ENCODE results near the gene NAGK.
"Not testable (repeated sequence)": the region's sequence is repeated elsewhere in the genome, so short reads cannot be mapped to it uniquely, and the experiment has no call there.

The NAGK gene

DNA sequence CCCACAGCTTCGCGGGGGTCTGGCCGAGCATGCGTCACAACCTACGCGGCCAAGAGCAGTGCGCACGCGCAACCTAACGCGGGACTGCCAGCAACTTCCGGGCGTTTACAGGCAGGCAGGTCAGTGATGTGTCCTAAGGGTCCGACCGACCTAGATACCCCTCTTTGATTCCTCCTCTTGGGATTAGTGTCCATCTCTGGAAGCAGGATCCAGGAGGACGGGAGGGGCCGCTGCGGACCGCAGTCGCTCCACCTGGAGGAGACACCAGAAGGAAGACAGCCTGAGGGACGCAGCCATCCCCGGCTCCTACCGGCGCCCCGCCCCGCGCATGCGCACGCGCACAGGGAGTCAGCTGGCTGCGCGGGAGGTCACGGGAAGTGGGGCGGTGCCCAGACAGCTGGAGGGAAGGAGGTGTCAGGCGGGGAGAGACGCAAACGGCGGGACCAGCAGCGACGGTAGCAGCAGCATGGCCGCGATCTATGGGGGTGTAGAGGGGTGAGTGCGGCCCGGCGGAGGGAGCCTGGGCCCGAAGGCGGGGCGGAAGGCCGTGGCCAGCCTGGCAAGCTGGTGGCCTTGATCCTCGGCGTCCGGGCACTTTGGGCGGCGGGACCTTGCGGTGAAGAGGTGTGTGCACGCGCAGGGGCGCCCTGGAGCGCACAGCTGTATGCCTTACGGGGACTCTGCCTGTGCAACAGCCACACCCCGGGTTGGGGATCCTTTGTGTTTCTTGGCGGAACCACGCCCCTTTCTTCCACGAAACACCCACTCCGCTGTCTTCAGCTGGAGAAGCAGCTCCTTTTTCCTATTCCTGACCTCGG is at the start of gene NAGK:
TSS of gene NAGK (plus strand) at position 431 of the 818 bp plus-strand sequence. CDS start at position 467, 36 bp downstream.
- peak; percentile 95 to 97 for DNase-seq

DNA sequence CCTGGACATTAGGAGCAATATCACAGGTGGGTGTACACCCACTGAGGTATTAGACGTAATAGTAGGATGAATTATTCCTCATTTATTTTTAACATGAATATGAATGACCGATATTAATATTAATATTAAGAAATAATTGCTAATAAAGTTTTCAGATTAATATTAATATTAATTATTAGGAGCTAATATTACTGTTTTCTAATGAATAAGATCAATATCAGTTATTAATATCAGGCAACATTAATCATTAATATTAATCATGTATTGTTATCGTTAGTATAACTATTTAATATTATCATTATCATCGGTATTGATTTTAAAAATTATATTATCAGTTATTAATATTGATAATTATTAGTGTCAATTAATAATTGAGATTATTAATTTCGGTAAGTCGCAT is 48.5 kb upstream of the NAGK start:
- DNase-seq = not testable (repeated sequence)

DNA sequence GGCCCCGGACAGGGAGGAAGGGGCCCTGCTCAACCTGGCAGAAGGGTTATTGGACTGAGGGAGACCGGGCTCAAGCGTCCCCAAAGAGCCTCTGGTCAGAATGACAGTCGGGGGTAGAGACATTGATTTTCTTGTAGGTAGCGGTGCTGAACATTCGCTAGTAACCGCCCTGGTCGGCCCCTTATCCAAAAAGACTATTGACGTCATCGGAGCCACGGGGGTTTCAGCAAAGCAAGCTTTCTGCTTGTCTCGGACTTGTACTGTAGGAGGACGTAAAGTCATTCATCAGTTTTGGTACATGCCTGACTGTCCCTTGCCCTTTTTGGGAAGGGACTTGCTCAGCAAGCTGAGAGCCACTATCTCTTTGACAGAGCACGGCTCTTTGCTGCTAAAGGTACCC is 47.1 kb upstream of the NAGK start:
- not testable (repeated sequence) for DNase-seq

DNA sequence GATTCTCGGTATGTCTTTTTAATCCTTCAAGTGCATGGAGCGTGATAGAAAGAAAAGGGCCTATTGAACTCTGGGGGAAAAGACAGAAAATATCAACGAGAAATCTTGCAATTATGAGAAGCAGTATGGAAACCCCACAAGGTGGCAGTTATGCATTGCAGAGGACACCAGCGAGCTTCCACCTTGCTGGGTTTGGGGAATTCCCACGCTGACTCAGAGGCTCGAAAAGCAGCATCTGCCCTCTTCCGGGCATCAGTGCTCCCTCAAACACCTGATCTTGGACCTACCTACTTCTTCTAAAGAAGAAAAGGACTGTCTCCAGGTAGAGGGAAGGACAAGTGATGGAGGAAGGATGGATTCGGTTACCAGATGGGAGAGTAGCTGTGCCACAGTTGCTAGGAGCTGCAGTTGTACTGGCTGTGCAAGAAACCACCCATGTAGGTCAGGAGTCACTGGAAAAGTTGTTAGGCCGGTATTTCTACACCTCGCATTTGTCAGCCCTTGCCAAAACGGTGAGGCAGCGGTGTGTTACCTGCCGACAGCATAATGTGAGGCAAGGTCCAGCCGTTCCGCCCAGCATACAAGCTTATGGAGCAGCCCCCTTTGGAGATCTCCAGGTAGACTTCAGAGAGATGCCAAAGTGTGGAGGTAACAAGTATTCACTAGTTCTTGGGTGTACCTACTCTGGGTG is 44.8 kb upstream of the NAGK start:
- DNase-seq = peak; percentile 76

DNA sequence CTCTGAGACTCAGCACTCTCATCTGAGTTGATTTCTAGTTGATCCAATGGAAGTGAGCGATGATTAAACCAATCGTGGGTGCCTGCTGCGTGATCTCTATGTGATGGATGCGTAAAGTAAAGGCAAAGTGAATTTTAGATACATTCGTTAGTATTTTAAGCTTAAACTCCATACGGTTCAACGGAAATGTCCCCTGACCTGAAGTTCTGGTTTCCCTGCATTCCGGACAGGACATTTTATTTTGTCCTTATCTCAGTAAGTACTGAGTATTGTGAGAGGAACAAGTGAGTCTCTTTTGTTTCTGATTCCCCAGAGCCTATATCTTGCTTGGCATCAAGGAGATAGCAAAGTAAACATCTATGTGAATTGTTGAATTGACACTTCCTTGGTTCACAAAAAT is 32.2 kb upstream of the NAGK start:
- not testable (repeated sequence) for DNase-seq

DNA sequence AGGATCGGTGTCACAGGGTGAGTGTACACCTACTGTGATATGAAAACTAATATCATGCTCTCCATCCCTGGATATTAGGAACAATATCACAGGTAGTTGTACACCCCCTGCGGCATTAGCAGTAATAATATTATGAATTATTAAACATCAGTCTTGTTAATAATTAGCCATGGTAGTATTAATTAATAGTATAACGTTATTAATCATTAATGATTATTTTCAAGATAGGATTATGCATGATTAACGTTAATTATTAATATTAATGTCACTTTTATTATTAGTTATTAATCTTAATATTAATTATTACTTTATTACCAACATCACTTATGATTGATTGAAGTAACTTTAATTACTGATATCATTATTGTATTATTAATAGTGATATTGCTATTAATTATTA is 26.2 kb upstream of the NAGK start:
- no peak for DNase-seq

DNA sequence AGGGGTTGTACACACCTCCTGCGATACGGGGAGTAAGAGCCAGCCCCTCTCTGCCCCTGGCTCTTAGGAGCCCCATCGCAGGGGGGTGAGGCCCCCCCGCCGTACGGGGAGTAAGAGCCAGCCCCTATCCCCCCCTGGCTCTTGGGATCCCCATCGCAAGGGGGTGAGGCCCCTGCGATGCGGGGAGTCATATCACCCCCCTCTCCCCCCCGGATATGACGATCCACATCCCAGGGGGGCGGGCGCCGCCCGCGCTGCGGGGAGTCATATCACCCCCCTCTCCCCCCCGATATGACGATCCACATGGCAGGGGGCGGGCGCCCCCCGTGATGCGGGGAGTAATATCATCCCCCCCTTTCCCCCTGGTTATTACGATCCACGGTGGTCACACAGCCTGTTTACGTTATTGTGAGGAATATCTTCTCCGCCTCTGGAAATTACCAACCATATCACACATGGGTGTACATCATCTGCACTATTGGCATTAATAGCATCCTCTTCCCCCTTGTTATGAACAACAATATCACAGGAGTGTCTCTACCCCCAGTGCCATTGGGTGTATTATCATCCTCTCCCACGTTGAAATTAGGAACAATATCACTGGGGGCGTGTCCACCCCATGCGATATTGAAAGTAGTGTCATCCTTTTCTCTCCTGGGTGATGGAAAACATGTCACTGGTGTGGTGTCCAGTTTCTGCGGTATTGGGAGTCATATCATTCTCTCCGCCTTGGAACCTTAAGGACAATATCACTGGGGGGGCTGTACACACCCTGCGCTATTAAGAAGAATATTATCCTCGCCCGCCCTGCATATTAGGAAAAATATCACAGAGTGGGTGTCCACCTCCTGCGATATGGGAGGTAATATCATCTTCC is 24.7 kb upstream of the NAGK start:
- DNase-seq = no peak

DNA sequence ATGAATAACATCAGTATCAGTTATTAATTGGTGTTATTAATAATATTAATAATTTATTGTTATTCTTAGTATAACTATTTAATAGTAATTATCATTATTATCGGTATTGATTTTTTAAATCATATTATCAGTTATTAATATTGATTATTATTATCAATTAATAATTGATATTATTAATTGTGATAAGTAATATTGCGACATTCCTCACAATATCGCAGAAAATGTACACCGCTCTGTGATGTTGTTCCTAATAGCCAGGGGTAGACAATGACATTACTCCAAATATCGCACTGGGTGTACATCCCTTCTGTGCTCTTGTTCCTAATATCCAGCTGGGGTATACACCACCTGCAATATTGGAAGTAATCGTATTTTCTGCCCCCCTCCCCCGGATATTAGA is 23.3 kb upstream of the NAGK start:
- no peak for DNase-seq

DNA sequence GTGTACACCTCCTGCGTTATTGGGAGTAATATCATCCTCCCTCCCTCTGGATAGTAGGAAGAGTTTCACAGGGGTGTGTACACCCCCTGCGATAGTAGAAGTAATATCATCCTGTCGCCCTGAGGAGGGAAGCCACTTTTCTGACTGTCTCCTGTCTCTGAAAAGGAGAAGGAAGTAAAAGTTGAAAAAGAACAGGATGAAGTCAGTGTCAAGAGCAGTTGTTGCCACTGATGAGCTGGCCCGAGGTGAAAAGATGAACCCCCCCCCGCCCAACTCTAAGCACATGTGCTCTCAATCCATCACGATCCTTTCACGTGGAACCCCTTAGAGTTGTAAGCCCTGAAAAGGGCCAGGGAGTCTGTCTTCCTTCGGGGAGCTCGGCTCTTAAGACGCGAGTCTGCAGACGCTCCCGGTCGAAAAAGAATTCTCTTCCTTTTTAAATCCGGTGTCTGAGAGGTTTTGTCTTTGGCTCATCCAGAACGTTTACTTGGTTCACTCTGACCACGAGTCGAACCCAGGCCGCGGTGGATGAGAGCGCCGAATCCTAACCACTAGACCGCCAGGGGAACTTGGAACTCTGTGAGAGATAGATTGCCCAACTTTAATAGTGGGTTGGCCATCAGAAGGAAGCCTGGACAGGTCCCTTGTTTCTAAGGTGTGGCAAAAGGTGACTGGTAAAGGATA is 22.4 kb upstream of the NAGK start:
- no peak for DNase-seq

DNA sequence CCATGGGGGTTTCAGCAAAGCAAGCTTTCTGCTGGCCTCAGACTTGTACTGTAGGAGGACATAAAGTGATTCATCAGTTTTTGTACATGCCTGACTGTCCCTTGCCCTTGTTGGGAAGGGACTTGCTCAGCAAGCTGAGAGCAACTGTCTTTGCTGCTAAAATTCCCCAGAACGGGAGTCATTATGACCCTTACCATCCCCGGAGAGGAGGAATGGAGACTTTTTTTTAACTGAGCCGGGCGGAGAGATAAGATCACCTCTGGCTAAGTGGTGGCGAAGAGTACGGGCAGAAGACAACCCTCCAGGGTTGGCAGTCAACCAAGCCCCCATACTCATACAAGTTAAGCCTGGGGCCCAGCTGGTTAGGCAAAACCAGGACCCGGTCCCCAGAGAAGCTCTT is 20.4 kb upstream of the NAGK start:
- DNase-seq = no peak

DNA sequence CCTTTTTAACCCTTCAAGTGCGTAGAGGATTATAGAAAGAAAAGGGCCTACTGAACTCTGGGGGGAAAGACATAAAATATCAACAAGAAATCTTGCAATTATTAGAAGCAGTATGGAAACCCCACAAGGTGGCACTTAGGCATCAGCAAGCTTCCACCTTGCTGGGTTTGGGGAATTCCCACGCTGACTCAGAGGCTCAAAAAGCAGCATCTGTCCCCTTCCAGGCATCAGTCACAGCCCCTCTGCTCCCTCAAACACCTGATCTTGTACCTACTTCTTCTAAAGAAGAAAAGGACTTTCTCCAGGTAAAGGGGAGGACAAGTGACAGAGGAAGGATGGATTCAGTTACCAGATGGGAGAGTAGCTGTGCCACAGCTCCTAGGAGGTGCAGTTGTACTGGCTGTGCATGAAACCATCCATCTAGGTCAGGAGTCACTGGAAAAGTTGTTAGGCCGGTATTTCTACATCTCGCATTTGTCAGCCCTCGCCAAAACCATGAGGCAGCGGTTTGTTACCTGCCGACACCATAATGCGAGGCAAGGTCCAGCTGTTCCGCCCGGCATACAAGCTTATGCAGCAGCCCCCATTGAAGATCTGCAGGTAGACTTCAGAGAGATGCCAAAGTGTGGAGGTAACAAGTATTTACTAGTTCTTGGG is 18.6 kb upstream of the NAGK start:
- DNase-seq = peak; percentile 57 to 66

DNA sequence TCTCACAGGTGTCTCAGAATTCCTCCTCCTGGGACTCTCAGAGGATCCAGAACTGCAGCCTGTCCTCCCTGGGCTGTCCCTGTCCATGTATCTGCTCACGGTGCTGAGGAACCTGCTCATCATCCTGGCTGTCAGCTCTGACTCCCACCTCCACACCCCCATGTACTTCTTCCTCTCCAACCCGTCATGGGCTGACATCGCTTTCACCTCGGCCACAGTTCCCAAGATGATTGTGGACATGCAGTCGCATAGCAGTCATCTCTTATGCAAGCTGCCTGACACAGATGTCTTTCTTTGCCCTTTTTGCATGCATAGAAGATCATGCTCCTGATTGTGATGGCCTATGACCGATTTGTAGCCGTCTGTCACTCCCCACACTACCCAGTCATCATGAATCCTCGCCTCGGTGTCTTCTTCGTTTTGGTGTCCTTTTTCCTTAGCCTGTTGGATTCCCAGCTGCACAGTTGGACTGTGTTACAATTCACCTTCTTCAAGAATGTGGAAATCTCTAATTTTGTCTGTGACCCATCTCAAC is 13.2 kb upstream of the NAGK start:
- DNase-seq = not testable (repeated sequence)

DNA sequence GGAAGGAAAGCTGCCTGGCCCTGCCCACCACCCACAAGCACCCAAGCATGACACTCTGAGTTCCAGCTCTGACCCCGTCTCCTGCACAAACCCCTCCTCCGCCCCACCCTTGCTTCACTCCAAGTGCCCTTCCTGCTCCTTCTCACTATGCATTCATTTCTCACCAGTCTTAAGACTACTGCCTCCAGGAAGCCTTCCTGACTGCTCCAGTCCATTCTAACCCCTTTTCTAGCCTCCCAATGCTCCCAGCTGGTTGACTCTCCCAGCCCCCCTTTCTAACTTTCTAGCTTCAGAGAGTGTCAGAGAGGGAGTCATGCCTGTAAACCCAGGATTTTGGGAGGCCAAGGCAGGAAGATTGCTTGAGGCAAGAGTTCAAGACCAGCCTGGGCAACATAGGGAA is 8.2 kb upstream of the NAGK start:
- no peak for DNase-seq

DNA sequence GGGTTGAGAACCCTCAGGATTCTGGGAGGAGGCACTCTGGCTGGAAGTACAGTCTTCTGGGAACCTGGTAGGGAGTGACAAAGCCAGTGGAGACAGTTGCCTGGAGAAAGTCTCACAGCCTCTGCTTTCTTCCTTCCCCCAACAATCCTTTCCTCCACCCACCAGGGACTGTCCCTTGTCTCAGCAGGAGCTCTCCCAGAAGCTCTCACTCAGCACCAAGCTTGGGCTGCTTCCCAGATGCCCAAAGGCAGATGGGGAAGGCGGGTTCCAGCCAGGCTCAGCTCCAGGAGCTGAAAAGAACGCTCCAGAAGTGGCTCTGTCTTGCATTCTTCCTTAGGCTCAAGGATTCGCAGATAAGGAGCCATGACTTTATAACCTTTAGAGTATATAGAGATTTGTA is 7.6 kb upstream of the NAGK start:
- no peak for DNase-seq

DNA sequence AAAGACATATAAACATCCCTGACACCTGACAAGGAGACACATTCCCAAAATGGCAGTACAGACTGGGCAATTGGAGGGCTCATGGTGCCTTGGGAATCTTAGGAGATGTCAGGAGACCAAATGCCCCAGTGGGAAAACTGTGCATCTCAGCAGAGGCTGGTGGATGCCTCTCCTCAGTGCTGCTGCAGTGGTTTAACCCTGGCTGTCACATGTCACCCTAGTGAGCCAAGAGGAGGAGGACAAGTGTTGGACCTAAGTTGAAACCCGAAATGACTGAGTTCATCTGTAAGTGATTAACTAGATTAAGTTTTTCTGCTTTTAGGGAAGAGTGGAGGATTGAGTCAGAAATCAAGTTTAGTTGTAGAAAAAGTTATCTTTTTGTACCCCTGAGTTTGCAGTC is 5.2 kb upstream of the NAGK start:
- no peak for DNase-seq

DNA sequence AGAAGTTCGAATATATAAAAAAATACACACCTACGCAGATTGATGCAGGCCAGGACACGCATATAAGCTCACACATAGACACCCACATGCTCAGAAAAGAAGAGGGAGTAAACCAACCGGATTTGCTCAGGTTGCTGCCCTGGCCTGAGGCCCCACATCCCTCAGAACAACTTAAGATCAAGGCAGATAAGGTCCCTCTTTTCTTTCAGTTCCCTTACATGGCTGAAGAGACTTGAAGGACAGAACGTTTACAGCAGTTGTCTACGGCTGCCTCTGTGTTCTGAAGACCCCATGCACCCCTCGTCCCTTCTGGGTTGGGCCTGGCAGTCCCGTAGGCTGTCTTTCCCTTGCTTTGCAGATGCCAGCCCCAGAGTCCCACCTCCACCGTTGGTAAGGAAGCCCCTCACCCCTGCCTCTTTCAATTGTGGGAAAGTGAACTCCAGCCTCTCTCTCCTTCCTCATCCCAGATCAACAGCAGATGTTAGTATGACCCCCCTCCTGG is 4.3 kb upstream of the NAGK start:
- no peak for DNase-seq

DNA sequence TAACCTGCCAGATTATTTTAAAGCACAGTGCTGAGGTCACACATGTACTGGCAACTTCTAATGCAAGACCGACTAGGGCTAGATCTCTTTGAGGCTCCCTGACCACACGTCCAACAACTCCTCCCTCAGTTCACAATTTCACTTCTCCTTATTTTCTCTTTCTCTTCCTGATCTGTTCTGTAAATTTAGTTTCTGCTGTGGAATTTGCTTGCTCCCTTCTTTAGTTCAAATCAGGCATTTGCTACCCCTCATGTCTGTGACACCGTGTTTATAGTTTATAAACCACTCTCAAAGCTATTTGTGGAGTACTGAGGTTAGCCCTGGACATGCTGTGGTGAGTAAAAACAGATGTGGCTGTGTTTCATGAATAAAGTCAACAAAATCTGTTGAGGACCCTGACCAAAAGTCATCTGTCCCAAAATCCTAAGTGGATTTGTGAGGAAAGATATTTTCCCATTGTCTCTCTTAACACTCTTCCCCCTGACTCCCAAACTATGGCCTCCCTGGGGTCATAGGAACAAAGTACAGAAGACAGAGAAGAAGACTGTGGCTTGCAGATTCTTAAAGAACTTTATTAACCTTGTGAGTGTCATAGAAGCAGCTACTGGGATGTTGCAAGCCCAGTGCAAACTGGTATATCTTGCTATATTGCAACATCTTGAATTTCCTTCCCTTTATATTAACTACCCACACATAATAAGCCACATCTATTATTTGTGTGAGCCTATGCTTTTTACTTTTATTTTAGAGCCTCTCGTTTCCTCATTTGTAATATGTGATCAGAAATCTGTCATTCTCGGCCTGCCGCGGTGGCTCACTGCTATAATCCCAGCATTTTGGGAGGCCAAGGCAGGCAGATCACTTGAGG is 3.5 kb upstream of the NAGK start:
- DNase-seq = no peak

DNA sequence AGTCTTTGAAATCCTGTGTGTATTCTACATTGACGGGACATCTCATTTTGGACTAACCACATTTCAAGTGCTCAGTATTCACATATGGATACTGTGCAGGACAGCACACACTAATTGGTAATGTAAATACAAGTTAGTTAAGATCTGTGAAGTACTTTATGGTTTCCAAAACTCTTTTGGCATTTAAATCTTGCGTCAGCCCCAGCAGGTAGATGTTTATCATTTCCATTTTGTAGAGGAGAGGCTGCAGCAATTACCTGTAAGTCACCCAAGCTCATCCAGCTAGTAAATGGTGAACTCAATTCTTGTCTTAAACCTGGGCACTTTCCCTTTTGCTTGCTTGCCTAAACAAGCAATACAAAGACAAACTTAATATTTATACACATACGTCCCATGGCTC is 1.6 kb upstream of the NAGK start:
- no peak for DNase-seq

DNA sequence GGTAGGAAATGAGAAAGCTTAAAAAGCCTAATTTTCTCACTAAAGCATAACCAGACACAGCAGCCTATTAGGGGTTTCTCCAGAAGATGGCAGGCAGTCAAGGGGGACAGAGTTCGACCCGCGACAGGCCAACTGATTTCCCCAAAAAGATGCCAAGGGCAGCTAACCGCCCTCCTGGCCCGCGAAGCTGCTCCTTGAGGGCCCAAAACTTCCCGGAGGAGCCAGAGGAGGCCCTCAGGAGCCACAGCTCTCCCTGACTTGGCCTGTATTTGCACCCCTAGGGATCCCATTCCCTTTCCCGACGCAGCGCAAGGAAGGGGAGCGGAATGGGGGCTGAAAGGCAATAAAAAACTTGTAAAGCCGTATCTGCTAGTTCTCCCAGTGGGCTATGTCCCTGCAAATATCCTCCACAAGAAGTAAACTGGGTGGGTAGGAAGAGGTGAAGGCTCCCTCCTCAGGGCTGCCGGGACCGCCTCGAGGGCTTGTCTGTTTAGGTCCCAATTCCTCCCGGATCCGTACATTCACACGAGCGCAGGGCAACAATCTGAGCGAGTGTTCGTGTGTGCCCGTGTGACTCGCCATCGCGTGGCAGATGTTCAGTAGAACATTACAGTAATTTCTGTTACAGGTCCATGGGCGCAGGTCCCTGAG is 756 bp upstream of the NAGK start:
- DNase-seq = peak in 1 of 2 donors; percentile 8

DNA sequence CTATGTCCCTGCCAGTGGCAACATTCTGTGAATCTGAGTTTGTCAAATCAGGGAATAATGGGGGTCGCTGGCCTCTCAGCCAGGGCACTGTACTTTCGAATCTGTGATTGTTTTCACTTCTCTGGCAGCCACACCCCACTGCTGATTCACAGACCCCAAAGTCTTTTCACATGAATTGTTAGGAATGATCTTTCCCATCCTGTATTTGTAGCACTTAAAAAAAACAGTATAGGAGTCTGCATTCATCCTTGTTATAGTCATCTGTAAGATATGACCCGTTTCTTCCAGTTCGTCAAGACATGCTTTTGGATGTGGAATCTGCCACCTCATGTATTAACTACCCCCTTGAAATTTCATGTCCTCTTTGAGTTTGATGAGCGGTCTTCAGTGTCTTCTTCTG is 928 bp downstream of the NAGK start:
- DNase-seq = no peak

All from activated CD4-positive, alpha-beta T cell treated with anti-CD3 and anti-CD28 coated beads for 4 hours (primary cell).